HS-5 (cell line): Measurements from ENCODE around the gene MCEMP1.
A peak's percentile ranks its signal among the peaks of the same experiment; 100 is the strongest.

Experiments
- DNase-seq: peaks from one replicate; pipeline ENCODE4 v3.0.0-alpha.2; 2012; ENCODE audit warnings: low read depth

The MCEMP1 gene

DNA sequence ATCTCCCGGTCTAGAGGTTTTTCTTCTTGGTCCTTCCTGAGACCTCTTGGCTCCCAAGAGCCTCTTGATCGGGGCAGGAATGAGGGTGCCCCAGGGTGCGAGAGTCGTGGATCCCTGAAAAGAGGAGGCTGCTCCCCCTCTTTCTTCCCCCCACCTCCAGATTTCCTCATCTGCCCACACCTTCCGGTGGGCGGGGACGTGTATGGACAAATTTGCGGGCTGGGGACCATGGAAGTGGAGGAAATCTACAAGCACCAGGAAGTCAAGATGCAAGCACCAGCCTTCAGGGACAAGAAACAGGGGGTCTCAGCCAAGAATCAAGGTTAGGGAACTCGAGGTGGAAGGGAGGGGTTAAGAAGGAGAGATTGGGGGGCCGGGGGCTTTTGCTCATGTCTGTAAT is at the start of gene MCEMP1:
Gene MCEMP1 (plus strand): TSS at position 237 of the 400 bp plus-strand sequence. CDS start 31 bp downstream, at position 268.
- DNase-seq, result no peak

GRCh38 chr19:7627166-7627565 is 49.7 kb upstream of the MCEMP1 start:
- DNase-seq, result no peak

GRCh38 chr19:7628589-7629311 is 48.1 kb upstream of the MCEMP1 start:
- DNase-seq, result no peak

DNA sequence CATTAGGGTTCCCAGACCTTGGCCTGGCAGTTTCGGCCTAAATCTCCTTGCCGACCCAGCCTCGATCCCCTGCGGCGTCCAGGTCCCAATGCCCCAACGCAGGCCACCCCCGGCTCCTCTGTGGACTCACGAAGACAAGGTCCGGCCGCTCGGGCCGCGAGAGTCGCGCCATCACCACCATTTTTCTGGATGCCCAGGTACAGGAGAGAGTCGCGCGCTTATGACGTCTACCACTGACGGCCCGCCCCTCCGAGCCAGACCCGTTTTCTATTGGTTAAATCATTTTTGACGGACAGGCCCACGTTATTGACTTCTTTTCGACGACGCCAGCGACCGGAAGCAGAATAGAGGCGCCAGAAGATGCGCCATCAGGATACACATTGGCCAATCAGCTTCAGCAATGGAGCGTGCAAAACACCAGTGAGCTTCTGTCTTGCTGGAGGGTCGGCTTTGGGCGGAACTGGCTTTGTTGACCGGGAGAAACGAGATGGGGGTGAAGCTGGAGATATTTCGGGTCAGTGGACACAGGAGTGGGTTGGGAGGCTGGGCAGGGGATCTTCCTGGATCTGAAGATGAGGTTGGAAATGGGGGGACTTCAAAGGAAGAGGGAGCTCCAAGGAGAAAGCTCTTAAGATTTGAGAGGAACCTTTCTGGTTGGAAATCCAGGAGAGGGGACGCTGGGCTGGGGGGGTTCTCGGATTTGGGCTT is 47.4 kb upstream of the MCEMP1 start, which contains the start of the genes PET100 and XAB2:
Gene PET100 (plus strand): TSS at position 447 of the 708 bp plus-strand sequence. CDS start 41 bp downstream, at position 488.
Gene XAB2 (minus strand): TSS at position 199 of the 708 bp plus-strand sequence. CDS start 18 bp downstream, at position 181.
- peak; percentile 97 for DNase-seq

DNA sequence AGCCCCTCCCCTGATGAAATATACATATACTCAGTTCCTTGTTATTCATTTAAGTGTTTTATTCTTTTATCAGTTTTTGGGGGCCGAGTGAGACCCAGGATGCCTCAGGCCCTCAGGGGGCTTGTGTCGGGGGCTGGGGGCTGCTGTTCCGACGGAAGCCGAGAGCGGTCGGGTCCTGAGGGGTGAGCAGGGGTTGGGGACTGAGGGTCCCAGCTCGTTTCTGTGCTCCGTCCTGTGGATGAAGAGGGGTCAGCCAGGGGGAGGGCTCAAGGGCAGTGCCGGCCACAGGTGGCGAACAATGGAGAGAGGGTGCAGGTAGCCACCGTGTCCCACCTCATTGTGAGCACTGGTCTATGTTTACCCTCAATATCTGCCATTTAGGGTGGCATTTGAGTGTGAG is 45.3 kb upstream of the MCEMP1 start:
- DNase-seq, result no peak

DNA sequence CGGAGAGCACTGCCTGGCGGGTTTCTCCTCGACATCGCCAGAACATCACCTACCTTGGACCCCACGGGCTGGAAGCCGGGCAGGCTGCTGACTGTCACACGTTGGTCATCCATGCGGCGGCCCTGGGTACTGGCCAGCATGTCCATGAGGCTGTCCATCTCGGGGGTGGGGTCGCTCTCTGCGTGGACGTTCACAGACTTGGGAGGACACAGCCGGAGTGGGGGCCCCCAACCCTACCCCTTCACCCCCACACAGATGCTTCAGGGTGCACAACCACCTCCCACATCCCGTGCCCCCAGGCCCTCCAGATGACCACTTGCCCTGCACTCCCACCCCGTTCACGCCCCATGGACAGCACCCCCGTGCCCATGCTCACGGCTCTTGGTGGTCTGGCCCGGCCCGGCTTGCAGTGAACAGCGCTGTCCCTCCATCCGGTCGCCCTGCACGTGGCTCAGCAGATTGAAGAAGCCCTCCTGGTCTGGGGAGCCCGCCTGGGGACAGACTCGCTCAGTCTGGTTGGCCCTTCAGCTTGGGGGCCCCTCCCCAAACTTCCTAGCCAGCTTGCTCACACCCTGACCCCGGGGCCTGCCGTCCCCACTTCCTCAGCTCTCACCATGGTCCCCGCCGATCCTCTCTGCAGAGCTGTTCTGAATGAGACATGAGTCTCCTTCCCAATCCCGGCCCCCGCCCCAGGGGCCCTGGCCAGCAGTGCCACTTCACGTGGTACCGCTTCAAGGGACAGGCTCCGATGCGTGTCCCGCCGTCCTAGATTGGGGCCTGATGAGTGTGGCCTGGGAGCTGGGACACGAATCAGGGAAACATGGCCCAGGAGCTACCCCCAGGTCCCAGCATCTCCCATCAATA is 44.3 kb upstream of the MCEMP1 start:
- no peak for DNase-seq

- DNase-seq, result no peak
Measured at GRCh38 chr19:7633698-7634097, 43.2 kb upstream of the MCEMP1 start, which contains the start of gene PCP2. PCP2 (minus strand) TSS chr19:7633719; CDS start chr19:7633457, 262 bp downstream.

- no peak for DNase-seq
Measured at GRCh38 chr19:7635670-7636069, 41.2 kb upstream of the MCEMP1 start.

DNA sequence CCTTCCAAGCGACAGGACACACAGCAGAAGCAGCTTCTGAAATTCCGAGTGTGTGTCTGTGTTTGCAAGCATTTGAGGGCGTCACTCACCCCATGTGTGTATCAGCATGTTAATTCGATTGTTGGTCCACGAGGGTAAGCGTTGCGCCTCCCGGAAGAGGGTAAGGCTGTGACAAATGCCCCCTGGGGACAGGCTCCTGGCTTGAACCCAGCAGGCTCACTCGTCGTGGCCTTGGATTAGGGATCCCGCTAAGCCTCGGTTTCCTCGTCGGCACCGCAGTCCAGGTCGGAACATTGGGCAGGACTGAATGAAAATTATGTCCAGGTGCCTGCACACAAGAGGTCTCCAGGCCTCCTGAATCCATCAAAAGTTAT is 40.6 kb upstream of the MCEMP1 start:
- DNase-seq, result no peak

DNA sequence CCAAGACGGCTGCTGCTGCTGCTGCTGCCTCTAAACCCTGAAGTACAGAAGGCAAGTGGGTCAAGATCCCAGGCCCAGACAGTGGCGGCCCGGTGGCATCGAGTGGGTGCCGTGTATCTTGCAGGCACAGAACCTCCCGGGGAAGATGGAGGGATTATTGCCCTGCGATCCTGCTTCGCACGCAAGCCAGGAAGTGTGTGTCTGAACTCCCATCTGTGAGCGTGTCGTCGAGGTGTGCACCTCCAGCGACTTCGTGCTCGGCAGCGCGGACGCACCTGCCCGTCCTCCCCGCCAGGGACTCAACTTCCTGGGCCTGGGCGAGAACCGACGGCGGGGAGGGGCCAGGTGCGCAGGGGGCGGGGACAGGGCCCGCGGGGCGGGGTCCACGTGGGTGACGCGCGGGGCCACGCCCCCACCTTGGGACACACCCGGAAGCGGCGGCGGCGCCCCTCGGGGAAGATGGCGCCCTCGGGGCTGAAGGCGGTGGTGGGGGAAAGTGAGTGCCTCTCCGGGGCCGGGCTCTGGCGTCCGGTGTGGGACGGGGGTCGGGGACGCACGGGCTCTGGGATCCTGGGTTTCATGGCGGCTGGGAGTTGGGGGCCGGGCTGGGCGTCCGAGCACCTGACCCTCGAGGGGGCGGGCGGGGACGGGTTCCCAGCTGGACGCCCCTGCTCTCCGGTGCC is 40.1 kb upstream of the MCEMP1 start, which contains the start of gene STXBP2:
Gene STXBP2 (plus strand): TSS at position 420 of the 683 bp plus-strand sequence. CDS start 40 bp downstream, at position 460.
- DNase-seq, result no peak

DNA sequence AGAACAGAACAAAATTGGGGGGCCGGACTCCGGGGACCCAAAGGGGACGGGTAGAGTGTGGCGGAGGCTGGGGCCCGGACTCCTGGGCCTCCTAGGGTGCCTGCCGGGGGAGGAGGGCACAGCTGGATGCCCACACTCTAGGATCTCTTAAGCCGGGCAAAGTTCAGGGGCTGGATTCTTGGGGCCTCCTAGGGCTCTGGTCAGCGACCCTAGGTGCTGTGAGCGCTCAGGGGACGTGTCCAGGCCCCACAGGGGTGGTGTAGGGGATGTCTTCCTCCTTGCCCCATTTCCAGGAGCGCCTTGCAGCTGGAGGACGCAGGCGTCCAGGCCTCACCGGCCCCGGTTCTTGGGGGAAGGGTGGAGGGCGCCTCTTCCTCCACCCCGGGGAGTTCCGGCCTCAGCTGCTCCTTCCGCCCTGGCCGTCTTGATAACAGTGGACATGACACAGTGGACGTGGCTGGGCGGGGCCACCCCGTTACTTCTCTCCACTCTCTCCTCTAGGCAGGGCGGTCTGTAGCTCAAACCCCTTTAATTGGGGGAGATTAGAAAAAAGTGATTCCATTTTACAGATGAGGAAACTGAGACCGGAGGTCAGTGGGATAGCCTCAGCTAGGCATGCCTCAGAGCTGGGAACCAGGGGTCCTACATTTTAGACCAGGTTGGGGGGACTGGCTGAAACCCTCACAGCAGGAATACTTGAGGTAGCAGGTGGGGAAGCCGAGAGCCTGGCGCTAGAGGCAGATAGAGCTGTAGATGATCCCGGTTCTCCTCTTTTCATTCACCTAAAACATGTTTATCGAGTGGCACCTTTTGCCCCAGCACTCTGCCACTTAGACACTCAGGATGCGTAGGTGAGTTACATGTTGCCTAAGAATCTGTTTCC is 39.3 kb upstream of the MCEMP1 start:
- no peak for DNase-seq

- no peak for DNase-seq
Measured at GRCh38 chr19:7638802-7639465, 38.0 kb upstream of the MCEMP1 start.

DNA sequence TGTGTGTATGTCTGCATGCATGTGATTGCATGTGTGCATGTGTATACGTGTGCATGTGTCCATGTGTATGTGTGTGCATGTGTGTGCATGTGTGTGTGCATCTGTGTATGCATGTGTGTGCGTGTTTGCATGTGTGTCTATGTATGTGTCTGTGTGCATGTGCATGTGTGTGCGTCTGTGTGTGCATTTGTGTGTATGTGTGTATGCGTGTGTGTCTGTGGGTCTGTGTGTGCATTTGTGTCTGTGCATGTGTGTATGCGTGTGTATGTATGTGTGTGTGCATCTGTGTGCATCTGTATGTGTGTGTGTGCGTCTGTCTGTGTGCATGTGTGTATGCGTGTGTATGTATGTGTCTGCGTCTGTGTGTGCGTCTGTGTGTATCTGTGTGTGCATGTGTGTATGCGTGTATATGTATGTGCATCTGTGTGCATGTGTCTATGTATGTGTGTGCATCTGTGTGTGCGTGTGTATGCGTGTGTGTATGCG is 37.0 kb upstream of the MCEMP1 start:
- no peak for DNase-seq

DNA sequence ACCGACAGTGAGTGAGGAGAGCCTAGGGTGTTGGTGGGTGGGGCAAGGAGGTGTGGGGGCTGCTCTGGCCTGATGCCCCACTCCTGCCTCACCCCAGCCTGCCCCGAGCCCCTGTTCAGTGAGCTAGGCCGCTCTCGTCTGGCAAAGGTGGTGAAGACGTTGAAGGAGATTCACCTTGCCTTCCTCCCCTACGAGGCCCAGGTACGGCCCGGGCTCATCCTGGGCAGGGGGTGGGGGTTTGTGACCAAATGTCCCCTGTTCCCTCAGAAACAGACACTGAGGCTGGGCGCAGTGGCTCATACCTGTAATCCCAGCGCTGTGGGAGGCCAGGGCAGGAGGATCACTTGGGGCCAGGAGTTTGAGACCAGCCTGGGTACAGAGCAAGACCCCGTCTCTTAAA is 36.1 kb upstream of the MCEMP1 start:
- DNase-seq, result no peak

GRCh38 chr19:7641290-7642276 is 35.3 kb upstream of the MCEMP1 start:
- no peak for DNase-seq

DNA sequence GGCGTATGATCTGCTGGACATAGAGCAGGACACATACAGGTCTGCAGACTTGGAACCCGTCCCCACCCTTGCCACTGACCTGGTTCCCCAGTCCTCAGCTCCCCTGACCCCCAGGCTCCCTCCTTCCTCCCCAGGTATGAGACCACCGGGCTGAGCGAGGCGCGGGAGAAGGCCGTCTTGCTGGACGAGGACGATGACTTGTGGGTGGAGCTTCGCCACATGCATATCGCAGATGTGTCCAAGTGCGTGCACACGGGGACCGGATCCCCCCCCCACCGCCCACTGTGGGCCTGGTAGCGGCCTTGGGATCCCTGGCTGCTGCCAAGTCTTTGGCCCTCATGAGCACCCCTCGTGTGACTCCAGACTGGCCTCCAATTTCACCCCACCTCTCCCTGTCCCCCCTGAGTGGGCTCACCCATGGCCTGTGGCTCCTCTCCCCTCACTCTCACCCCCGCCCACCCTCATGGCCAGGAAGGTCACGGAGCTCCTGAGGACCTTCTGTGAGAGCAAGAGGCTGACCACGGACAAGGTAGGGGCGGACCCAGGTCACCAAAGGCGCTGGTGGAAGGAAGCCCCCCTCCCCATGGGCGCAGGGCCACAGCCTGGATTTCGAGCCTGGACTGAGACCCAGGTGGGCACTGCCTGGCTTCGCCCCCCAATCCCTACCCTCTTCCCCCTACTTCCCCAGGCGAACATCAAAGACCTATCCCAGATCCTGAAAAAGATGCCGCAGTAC is 34.4 kb upstream of the MCEMP1 start:
- DNase-seq, result no peak

DNA sequence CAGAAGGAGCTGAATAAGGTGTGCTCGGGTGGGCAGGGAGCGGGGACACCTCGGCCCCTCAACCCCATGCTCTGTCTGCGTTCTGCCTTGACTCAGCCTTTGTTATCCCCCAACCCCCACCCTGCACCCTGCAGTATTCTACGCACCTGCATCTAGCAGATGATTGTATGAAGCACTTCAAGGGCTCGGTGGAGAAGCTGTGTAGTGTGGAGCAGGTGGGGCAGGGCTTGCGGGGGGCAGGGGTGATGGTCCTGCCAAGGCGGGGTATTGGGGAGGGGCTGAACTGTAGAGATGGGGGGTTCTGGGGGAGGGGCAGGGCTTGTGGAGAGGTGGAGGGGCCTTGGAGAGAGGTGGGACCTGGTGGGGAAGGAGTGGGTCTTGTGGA is 33.9 kb upstream of the MCEMP1 start:
- no peak for DNase-seq
